Endothelial cell (in vitro differentiated cells): ENCODE measurements around the gene SLC7A4. TPM values are rescaled to one million over a fixed set of nuclear protein-coding genes. Genes with fewer than 3 reads are reported as not detected.
"Not testable (repeated sequence)": the region's sequence is repeated elsewhere in the genome, so short reads cannot be mapped to it uniquely, and the experiment has no call there.

Experiments used
- DNase-seq: peaks from one replicate; pipeline ENCODE4 v3.0.0; 2021; ENCODE audit warnings: low spot score
- H3K27ac Mint-ChIP-seq: one replicate; pipeline ENCODE4 v1.8.0; 2021; ENCODE audit warnings: mixed read lengths, inconsistent platforms; ENCODE audit not compliant: unreplicated experiment
- H3K27me3 Mint-ChIP-seq: one replicate; pipeline ENCODE4 v1.8.0; 2021; ENCODE audit warnings: mild to moderate bottlenecking, moderate library complexity, mixed read lengths, inconsistent platforms; ENCODE audit not compliant: unreplicated experiment
- H3K36me3 Mint-ChIP-seq: one replicate; pipeline ENCODE4 v1.8.0; 2021; ENCODE audit warnings: mild to moderate bottlenecking, low read depth, mixed read lengths, inconsistent platforms; ENCODE audit not compliant: unreplicated experiment
- H3K4me1 Mint-ChIP-seq: one replicate; pipeline ENCODE4 v1.8.0; 2021; ENCODE audit warnings: mild to moderate bottlenecking, mixed read lengths, inconsistent platforms; ENCODE audit not compliant: unreplicated experiment
- H3K4me3 Mint-ChIP-seq: one replicate; pipeline ENCODE4 v1.8.0; 2021; ENCODE audit warnings: mild to moderate bottlenecking, mixed read lengths, inconsistent platforms; ENCODE audit not compliant: unreplicated experiment
- H3K9me3 Mint-ChIP-seq: one replicate; pipeline ENCODE4 v1.8.0; 2021; ENCODE audit warnings: mixed read lengths, inconsistent platforms; ENCODE audit not compliant: unreplicated experiment
- total RNA-seq: library from RNA; stranded (reverse); fragmentation: NEBNext Ultra II Directional; extraction: Animal tissue kit (Norgen Biotek cat#: 25700); gene quantifications from one replicate; pipeline ENCODE4 v1.2.1, GENCODE V29; 2021; ENCODE audit not compliant: unreplicated experiment
- TF ChIP-seq, protein P1 (sequence below): fragments of 200-600 bp; sonication (generic); IDR thresholded peaks from one replicate; pipeline ENCODE4 v1.5.0; 2021; ENCODE audit warnings: antibody characterized with exemption; ENCODE audit not compliant: unreplicated experiment

Gene SLC7A4
- total RNA-seq, 1 donor from 2014 or later = not detected

DNA sequence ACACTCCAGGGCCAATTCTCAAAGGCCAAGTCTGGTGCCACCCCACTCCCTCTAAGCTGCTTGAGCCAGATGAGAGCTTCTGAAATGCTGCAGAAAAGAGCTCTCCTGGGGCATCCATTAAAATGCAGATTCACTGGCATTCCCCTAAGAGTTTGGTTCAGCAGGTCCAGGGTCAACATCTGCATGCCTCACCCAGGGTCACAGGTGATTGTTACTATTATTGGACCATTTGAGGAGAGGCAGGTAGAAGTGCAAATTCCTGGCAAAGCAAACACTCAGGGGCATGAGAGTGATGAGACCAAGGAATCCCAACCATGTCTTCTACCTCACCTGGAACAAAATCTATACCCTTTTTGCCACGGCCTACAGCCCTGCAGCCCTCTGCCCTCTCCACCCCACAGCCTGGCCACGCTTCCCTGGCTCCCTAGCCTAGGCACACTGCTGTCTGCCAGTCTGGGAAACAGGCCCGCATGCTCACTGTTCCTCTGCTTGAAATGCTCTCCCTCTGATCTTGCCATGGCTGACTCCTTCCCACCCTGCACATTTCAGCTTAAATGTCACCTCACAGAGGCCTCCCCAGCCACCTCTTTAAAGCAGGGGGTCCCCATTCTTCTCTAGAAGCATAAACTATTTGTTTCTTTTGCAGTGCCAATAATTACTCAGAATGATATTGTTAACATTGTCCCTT lies 21.8 kb downstream of the SLC7A4 start:
- DNase-seq = no peak
- Mint-ChIP-seq H3K27ac (no peak overlapping the region), H3K27me3 (peaks cover 4% of the 10 kb centered on the region), H3K9me3 (no peaks in the 10 kb centered on the region), H3K4me1 (peaks cover 7% of the 10 kb centered on the region), H3K4me3 (no peak overlapping the region), H3K36me3 (no peaks in the 10 kb centered on the region)
- TF ChIP-seq, protein P1, sequence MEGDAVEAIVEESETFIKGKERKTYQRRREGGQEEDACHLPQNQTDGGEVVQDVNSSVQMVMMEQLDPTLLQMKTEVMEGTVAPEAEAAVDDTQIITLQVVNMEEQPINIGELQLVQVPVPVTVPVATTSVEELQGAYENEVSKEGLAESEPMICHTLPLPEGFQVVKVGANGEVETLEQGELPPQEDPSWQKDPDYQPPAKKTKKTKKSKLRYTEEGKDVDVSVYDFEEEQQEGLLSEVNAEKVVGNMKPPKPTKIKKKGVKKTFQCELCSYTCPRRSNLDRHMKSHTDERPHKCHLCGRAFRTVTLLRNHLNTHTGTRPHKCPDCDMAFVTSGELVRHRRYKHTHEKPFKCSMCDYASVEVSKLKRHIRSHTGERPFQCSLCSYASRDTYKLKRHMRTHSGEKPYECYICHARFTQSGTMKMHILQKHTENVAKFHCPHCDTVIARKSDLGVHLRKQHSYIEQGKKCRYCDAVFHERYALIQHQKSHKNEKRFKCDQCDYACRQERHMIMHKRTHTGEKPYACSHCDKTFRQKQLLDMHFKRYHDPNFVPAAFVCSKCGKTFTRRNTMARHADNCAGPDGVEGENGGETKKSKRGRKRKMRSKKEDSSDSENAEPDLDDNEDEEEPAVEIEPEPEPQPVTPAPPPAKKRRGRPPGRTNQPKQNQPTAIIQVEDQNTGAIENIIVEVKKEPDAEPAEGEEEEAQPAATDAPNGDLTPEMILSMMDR = no peak

GRCh38 chr22:21009638-21010425 lies 22.5 kb downstream of the SLC7A4 start:
- TF ChIP-seq, protein P1 = no peak
- no peak overlapping the region for H3K27ac Mint-ChIP-seq
- peaks cover 4% of the 10 kb centered on the region for H3K27me3 Mint-ChIP-seq
- peaks cover 4% of the 10 kb centered on the region for H3K4me1 Mint-ChIP-seq
- no peaks in the 10 kb centered on the region for H3K9me3 Mint-ChIP-seq
- H3K4me3 Mint-ChIP-seq = no peak overlapping the region
- DNase-seq = peak; percentile 70
- H3K36me3 Mint-ChIP-seq = no peaks in the 10 kb centered on the region

- H3K9me3 Mint-ChIP-seq, H3K27ac Mint-ChIP-seq, H3K36me3 Mint-ChIP-seq, H3K27me3 Mint-ChIP-seq, H3K4me3 Mint-ChIP-seq, H3K4me1 Mint-ChIP-seq, DNase-seq: not testable (repeated sequence)
Observed at GRCh38 chr22:21009208-21009607, 23.2 kb downstream of the SLC7A4 start.

DNA sequence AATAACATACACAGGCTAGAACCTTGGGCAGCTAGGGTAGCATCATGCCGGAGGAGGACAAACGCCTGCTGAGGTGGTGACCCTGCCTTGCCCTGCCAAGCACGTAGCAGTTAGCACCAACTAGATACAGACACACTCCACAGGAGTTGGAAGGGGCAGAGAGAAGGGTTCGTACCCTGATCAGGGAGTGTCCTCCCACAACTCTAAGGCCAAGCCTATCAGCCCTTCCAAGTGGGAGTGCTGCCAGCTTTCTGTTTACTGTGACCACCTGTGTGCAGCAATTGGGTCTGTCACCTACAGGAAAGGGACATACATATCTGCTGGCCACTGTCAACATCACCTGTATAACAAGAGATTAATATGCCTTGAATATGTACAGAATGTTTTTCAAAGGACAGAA lies 28.6 kb downstream of the SLC7A4 start:
- H3K4me1 Mint-ChIP-seq = peaks cover 10% of the 10 kb centered on the region
- H3K4me3 Mint-ChIP-seq = no peak overlapping the region
- peaks cover 8% of the 10 kb centered on the region for H3K27me3 Mint-ChIP-seq
- no peaks in the 10 kb centered on the region for H3K36me3 Mint-ChIP-seq
- TF ChIP-seq, protein P1 = no peak
- no peak for DNase-seq
- H3K9me3 Mint-ChIP-seq = no peaks in the 10 kb centered on the region
- no peak overlapping the region for H3K27ac Mint-ChIP-seq

DNA sequence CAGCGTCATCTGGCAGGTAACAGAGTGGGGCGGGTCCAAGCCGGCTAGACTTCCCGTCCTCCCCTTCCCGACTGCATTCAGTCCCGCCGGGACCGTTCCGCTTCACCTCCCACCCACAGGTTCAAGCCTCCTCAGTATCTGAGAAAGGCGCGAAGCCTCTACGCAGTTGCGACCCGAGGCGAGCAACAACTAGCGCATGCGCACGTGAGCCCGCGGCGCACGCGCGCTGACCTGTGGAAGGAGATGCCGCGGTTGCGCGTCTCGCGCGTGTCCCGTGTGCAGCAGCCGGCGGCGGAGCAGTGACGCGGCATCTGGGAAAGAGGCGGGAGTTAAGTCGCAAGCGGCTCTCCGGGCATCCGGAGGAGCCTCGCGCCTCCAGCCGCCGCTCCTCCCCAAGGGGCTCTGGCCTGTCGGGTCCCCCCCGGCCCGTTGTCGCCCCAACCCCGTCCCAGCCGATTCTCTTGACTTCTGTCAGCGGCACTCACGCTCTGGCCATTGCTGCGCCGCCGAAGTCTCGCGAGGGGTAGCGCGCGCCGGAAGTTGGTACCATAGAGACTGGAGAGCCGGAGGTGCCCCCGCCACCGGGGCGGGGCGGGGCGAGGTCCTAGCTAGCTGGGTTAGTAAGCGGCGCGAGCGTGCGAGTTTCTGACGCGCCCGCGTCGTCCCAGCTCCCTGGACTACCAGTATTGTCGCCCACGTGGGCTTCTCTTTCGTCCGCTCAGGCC lies 30.6 kb downstream of the SLC7A4 start, which contains the start of gene THAP7:
Gene THAP7, minus strand, starts transcription at position 518 of the 725 bp plus-strand sequence. Its CDS starts 207 bp downstream, at position 311.
- Mint-ChIP-seq H3K27ac (peak within 1 kb of the TSS; percentile 89), H3K4me3 (peak within 1 kb of the TSS; percentile 97), H3K27me3 (peaks cover 10% of the 10 kb centered on the region), H3K9me3 (no peaks in the 10 kb centered on the region), H3K4me1 (peaks cover 10% of the 10 kb centered on the region), H3K36me3 (no peaks in the 10 kb centered on the region)
- TF ChIP-seq, protein P1 = no peak
- peak; percentile 94 for DNase-seq
